Stimulated activated naive B cell treated with anti-CD40 and anti-IgM and Interleukin-4, amounts not matched to agents 10 μg/mL and 1 μg/mL and 100 μg/mL, for 72 hours (primary cell): ENCODE data around the gene DENND1A.

ENCODE experiments used
- ATAC-seq, 2 donors: fragments of 150-1000 bp; cut with Tn5 transposase; replicated peaks; 2 replicates each; pipeline ENCODE4 v1.10.0; 2021; ENCODE audit warnings: moderate library complexity in 1 of 2
- DNase-seq: peaks from one replicate; pipeline ENCODE4 v3.0.0; 2021
- H3K27ac Mint-ChIP-seq: one replicate; pipeline ENCODE4 v1.8.0; 2022; ENCODE audit warnings: mild to moderate bottlenecking, mixed read lengths
- H3K27me3 Mint-ChIP-seq, 2 donors: one replicate each; pipeline ENCODE4 v1.8.0; 2022; ENCODE audit warnings: mixed read lengths in 2 of 2
- H3K36me3 Mint-ChIP-seq, 2 donors: one replicate each; pipeline ENCODE4 v1.8.0; 2022; ENCODE audit warnings: mixed read lengths in 2 of 2, mild to moderate bottlenecking in 1 of 2
- H3K4me1 Mint-ChIP-seq, 2 donors: one replicate each; pipeline ENCODE4 v1.8.0; 2022; ENCODE audit warnings: mixed read lengths in 2 of 2, mild to moderate bottlenecking in 1 of 2
- H3K4me3 Mint-ChIP-seq, 2 donors: one replicate each; pipeline ENCODE4 v1.8.0; 2022; ENCODE audit warnings: mild to moderate bottlenecking in 2 of 2, mixed read lengths in 2 of 2, moderate library complexity in 1 of 2
- H3K9me3 Mint-ChIP-seq, 2 donors: one replicate each; pipeline ENCODE4 v1.8.0; 2022; ENCODE audit warnings: mixed read lengths in 2 of 2, mild to moderate bottlenecking in 1 of 2

The DENND1A gene

DNA sequence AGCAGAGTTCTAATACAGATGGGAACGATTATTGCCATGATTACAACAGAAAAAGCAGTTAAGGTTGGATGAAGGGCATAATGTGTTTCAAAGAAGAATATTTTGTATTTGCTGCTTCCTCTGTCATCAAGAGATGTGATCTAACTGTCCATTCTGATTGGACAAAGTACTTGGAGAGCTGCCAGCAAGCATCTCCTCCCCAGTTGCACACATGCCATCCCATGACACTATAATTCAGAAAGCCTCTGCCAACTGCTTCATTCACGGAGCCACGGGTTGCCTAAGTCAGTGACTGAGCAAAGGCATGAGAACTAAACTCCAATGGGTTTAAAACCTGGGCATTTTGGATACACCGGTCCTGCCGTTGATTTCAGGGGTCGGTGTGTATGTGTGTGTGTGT lies 320.1 kb downstream of the DENND1A start:
- no peak overlapping the region for H3K27ac Mint-ChIP-seq
- no peaks in the 10 kb centered on the region for H3K9me3 Mint-ChIP-seq
- no peak overlapping the region for H3K4me3 Mint-ChIP-seq
- no peaks in the 10 kb centered on the region for H3K27me3 Mint-ChIP-seq
- H3K4me1 Mint-ChIP-seq: peaks cover 22 to 35% of the 10 kb centered on the region in 2 donors
- H3K36me3 Mint-ChIP-seq: peaks cover 5 to 19% of the 10 kb centered on the region in 2 donors
- DNase-seq (no peak), ATAC-seq (no peak)

DNA sequence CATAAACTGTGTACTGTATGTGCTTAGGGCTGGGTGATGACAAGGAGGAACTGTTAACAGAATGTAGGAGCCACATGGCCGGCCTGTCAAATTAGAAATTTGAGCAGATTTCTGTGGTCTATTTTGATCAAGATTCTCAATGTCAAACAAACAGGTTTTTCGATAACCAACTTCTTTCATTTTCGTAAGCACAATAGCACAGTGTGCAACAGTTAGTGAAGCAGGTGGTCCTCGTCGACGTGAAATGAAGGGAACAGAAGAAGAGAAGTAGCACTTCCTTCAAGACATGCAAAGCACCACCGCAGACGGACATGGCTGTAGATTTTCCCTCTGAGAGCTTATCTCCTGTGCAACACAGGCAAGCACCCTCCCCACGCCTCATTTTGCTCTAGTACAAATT lies 321.8 kb downstream of the DENND1A start:
- peak overlapping the region; percentile 55 to 58 for H3K4me3 Mint-ChIP-seq
- DNase-seq: peak; percentile 21
- H3K9me3 Mint-ChIP-seq: no peaks in the 10 kb centered on the region
- H3K27ac Mint-ChIP-seq: peak overlapping the region; percentile 82
- H3K36me3 Mint-ChIP-seq: peaks cover 5 to 19% of the 10 kb centered on the region in 2 donors
- H3K27me3 Mint-ChIP-seq: no peaks in the 10 kb centered on the region
- peak; percentile 98 to 99 for ATAC-seq
- H3K4me1 Mint-ChIP-seq: peaks cover 21 to 35% of the 10 kb centered on the region in 2 donors

GRCh38 chr9:123607479-123607878 lies 322.4 kb downstream of the DENND1A start:
- H3K36me3 Mint-ChIP-seq: peaks cover 5 to 19% of the 10 kb centered on the region in 2 donors
- H3K27me3 Mint-ChIP-seq: no peaks in the 10 kb centered on the region
- H3K4me1 Mint-ChIP-seq: peaks cover 21 to 35% of the 10 kb centered on the region in 2 donors
- peak overlapping the region; percentile 53 for H3K27ac Mint-ChIP-seq
- ATAC-seq (no peak), DNase-seq (no peak)
- H3K4me3 Mint-ChIP-seq: peak overlapping the region in 1 of 2 donors; percentile 24
- no peaks in the 10 kb centered on the region for H3K9me3 Mint-ChIP-seq

GRCh38 chr9:123606141-123606540 lies 323.8 kb downstream of the DENND1A start:
- Mint-ChIP-seq H3K4me1 (peaks cover 20 to 32% of the 10 kb centered on the region in 2 donors), H3K36me3 (peaks cover 5 to 19% of the 10 kb centered on the region in 2 donors), H3K27ac (no peak overlapping the region), H3K4me3 (no peak overlapping the region), H3K27me3 (no peaks in the 10 kb centered on the region), H3K9me3 (no peaks in the 10 kb centered on the region)
- DNase-seq (no peak), ATAC-seq (no peak)

DNA sequence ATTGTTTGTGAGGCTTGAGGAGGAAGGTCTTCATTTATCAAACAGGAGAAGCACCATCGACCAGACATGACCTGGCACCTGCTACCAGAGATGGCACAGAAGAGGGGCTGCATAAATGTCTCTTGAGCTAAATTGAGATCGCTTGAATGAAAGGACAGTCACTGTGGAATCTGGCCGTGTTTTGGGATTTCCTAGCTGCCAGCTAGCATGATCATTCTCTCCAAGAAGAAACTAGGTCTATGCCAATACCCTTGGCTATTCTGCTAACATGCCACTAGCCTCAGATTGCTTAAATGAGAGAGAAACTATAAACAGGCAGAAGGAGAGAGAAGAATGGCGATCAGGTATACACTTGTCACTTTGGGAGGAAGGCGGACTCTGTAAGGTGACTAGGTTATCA lies 324.6 kb downstream of the DENND1A start:
- DNase-seq (no peak), ATAC-seq (no peak)
- no peak overlapping the region for H3K27ac Mint-ChIP-seq
- no peaks in the 10 kb centered on the region for H3K27me3 Mint-ChIP-seq
- peaks cover 5 to 19% of the 10 kb centered on the region in 2 donors for H3K36me3 Mint-ChIP-seq
- H3K4me3 Mint-ChIP-seq: no peak overlapping the region
- H3K4me1 Mint-ChIP-seq: peaks cover 19 to 29% of the 10 kb centered on the region in 2 donors
- no peaks in the 10 kb centered on the region for H3K9me3 Mint-ChIP-seq

DNA sequence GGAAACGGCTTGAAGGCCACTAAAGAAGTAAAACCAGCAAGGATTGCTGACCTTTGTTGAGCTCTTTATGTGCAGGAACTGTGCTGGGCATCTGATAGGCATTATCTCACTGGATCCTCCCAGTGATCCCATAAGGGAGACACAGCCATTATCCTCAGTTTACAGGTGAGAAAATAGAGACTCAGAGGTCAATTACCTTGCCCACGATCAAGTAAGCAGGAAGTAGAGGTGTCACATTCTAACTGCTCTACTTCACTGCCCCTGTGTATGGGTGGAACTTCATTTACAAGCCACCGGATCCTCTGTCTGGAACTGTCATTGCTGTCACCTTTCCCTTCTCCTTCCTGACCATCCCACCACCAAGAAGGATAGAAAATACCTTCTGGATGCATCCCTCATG lies 325.1 kb downstream of the DENND1A start:
- DNase-seq (no peak), ATAC-seq (no peak)
- Mint-ChIP-seq H3K4me1 (peaks cover 19 to 29% of the 10 kb centered on the region in 2 donors), H3K9me3 (no peaks in the 10 kb centered on the region), H3K27ac (no peak overlapping the region), H3K36me3 (peaks cover 7 to 19% of the 10 kb centered on the region in 2 donors), H3K4me3 (no peak overlapping the region), H3K27me3 (no peaks in the 10 kb centered on the region)

GRCh38 chr9:123601828-123602227 lies 328.1 kb downstream of the DENND1A start:
- peaks cover 3 to 4% of the 10 kb centered on the region in 2 donors for H3K36me3 Mint-ChIP-seq
- ATAC-seq (no peak), DNase-seq (no peak)
- H3K27ac Mint-ChIP-seq: no peak overlapping the region
- H3K27me3 Mint-ChIP-seq: no peaks in the 10 kb centered on the region
- no peak overlapping the region for H3K4me3 Mint-ChIP-seq
- no peaks in the 10 kb centered on the region for H3K9me3 Mint-ChIP-seq
- peaks cover 4% of the 10 kb centered on the region in 2 donors for H3K4me1 Mint-ChIP-seq

DNA sequence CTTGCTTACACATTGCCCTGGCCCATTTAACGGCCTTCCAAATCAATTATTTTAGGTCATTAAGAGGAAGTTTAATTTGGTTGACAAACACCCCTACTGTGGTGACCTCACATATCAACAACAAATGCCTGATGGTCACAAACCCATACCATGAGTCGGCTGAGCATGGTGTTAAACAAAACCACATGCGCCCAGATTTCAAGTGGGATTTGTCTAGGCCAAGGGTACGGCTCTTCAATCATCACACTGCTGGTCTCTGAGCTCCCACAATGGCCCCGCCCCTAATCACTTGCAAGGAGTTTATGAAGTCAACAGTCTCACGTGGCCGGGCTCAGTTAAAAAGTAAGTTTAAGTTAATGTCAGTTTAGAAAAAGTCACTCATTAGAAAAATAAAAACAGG lies 330.1 kb downstream of the DENND1A start:
- H3K4me1 Mint-ChIP-seq: peaks cover 2 to 9% of the 10 kb centered on the region in 2 donors
- DNase-seq: no peak
- no peak for ATAC-seq
- no peaks in the 10 kb centered on the region for H3K9me3 Mint-ChIP-seq
- H3K4me3 Mint-ChIP-seq: no peak overlapping the region
- H3K36me3 Mint-ChIP-seq: peaks cover 7 to 12% of the 10 kb centered on the region in 2 donors
- no peak overlapping the region for H3K27ac Mint-ChIP-seq
- H3K27me3 Mint-ChIP-seq: no peaks in the 10 kb centered on the region

DNA sequence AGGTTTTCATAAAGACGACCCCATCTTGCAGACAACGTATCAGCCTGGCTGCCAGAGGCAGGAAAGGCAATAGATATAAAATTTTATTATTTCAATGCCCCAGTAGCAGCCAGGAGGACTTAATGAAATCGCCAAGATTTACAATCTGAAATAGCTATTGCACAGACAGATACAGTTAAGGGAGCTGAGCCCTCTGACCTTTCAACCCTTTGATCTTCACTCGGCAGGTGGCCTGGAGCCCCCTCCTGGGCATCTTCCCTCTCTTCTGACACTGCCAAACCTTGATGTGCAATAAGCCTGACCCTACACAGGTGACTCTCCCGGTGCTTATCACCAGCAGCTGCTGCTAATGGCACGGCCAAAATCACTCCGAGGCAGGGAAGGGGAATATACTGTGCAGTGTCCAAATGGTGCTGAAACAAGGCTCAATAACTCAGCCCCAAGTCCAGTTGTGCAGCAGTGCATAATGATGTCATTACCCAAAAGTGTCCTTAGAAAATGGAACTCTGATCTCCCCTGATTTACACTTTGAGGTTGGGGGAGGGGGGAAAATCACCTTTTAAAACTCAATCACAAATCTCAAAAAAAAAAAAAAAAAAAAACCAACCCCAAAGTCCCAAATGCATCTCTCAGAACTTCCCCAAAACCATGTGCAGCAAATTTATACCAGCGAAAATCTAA lies 331.9 kb downstream of the DENND1A start:
- Mint-ChIP-seq H3K27me3 (no peaks in the 10 kb centered on the region), H3K9me3 (no peaks in the 10 kb centered on the region), H3K36me3 (peaks cover 12 to 21% of the 10 kb centered on the region in 2 donors), H3K27ac (peak overlapping the region; percentile 31), H3K4me1 (peaks cover 4 to 9% of the 10 kb centered on the region in 2 donors), H3K4me3 (no peak overlapping the region)
- no peak for ATAC-seq
- DNase-seq: no peak

DNA sequence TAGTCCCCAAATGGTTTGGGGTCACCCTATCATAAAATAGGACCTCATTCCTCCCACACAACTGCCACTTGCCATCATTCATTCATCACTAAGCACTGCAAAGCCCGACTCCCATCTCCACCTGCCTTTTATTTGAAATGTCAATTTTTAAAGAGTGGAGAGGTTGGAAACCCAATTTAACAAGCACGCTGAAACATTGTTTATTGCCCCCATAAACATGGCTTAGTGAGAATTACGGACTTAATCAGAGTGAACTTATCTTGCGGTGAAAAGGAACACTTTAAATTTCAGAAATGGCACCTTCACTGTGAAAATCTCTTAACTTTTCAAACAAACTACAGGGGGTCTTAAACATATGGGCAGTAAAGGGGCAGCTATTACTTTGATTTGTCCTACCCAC lies 332.9 kb downstream of the DENND1A start:
- Mint-ChIP-seq H3K4me1 (peaks cover 4 to 9% of the 10 kb centered on the region in 2 donors), H3K36me3 (peaks cover 12 to 21% of the 10 kb centered on the region in 2 donors), H3K4me3 (no peak overlapping the region), H3K27ac (no peak overlapping the region), H3K27me3 (no peaks in the 10 kb centered on the region), H3K9me3 (no peaks in the 10 kb centered on the region)
- ATAC-seq (no peak), DNase-seq (no peak)

DNA sequence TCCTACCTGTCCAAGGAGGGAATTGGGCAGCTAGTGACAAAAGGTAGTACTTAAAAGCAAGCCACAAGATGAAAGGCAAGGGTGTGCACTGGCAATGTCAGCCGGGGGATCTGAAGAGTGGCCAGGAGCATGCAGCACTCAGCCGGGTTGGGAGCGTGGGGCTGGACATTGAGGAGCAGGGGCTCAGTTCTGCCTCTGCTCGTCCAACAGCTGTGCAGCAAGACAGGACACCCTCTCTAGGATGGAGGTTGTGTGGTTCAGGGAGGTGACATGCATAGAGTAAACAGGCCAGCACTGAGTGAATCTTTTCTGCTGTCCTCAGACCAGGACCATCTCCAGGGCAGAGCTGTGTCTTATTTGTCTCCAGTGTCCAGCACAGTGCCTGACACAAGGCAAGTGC lies 338.6 kb downstream of the DENND1A start:
- DNase-seq (no peak), ATAC-seq (no peak)
- peaks cover 26 to 46% of the 10 kb centered on the region in 2 donors for H3K36me3 Mint-ChIP-seq
- peaks cover 4 to 17% of the 10 kb centered on the region in 2 donors for H3K4me1 Mint-ChIP-seq
- no peak overlapping the region for H3K27ac Mint-ChIP-seq
- H3K27me3 Mint-ChIP-seq: no peaks in the 10 kb centered on the region
- peaks cover 13 to 14% of the 10 kb centered on the region in 2 donors for H3K9me3 Mint-ChIP-seq
- H3K4me3 Mint-ChIP-seq: no peak overlapping the region

DNA sequence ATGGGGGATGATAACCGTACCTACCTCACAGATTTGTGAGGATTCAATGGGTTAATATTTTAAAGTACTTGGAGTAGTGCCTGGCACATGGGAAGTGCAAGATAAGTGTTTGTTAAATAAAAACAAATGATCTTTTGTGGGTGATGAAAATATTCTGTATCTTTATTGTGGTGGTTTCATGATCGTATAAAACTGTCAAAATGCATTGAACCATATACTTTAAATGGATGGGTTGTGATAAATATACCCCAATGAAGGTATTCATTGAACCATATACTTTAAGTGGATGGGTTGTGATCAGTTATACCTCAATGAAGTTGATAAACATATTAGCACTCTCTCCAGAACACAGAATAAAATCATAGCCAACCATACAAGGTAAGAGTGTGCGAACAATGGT lies 339.4 kb downstream of the DENND1A start:
- DNase-seq (no peak), ATAC-seq (no peak)
- H3K27ac Mint-ChIP-seq: no peak overlapping the region
- peaks cover 13 to 14% of the 10 kb centered on the region in 2 donors for H3K9me3 Mint-ChIP-seq
- H3K36me3 Mint-ChIP-seq: peaks cover 26 to 44% of the 10 kb centered on the region in 2 donors
- no peak overlapping the region for H3K4me3 Mint-ChIP-seq
- no peaks in the 10 kb centered on the region for H3K27me3 Mint-ChIP-seq
- H3K4me1 Mint-ChIP-seq: peaks cover 4 to 14% of the 10 kb centered on the region in 2 donors

DNA sequence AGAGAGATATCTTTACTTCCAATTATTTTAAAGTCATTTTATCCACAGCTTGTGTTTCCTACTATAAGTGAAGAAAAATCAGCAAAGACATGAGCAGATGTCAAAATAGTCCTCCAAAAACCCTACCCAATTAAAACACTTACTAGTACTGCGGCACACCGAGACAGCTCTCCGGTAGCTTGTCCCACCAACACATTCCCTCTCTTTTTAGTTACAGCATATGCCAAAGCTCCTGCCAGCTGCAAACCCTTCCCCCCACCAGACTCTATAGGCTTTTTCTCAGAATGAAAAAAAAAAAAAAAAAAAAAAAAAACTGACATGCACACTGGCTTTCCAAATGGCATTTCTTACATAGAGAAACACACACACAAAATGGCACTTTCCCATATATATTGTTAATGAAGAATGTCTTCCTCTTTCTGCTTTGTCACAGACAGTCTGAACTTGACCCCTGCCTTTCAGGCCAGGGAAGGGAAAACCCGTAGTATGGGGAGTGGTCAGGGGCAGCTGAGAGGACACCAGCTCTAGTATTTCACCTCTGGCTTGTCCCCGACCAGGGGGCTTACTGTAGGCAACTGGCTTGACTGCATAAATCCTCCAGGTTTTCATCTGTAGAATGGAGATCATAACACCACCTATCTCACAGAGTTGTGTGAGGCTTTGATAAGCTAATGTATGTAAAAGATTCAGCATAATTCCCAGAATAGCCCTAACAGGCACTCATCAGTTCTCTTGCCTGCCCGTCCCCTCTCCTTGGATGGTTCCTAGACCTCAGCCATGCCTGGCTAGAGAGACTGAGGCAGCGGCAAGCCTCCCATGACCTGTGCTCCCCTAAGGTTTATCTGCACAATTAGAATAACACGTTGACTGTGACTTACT lies 340.3 kb downstream of the DENND1A start:
- H3K36me3 Mint-ChIP-seq: peaks cover 23 to 41% of the 10 kb centered on the region in 2 donors
- DNase-seq: no peak

GRCh38 chr9:123586275-123586674 lies 343.7 kb downstream of the DENND1A start:
- Mint-ChIP-seq H3K27ac (no peak overlapping the region), H3K4me3 (no peak overlapping the region), H3K4me1 (peaks cover 0 to 7% of the 10 kb centered on the region in 2 donors), H3K9me3 (peaks cover 13 to 14% of the 10 kb centered on the region in 2 donors), H3K36me3 (peaks cover 35 to 58% of the 10 kb centered on the region in 2 donors), H3K27me3 (no peaks in the 10 kb centered on the region)
- ATAC-seq: no peak
- DNase-seq: no peak

More for the DNA sequence above, 340.3 kb downstream of the DENND1A start:
- H3K27me3 Mint-ChIP-seq: no peaks in the 10 kb centered on the region
- no peak for ATAC-seq
- H3K4me1 Mint-ChIP-seq: peaks cover under 1 to 7% of the 10 kb centered on the region in 2 donors
- no peak overlapping the region for H3K27ac Mint-ChIP-seq
- peaks cover 13 to 14% of the 10 kb centered on the region in 2 donors for H3K9me3 Mint-ChIP-seq
- H3K4me3 Mint-ChIP-seq: no peak overlapping the region
